Activated naive CD8-positive, alpha-beta T cell treated with anti-CD3 and anti-CD28 coated beads for 36 hours (primary cell): Measurements from ENCODE around the gene PTX4. TPM values are rescaled to one million over a fixed set of nuclear protein-coding genes. Genes with fewer than 3 reads are reported as not detected.

Source experiments
- DNase-seq: peaks from one replicate; pipeline ENCODE4 v3.0.0; 2021
- H3K27ac Mint-ChIP-seq: one replicate; pipeline ENCODE4 v1.8.0; 2022; ENCODE audit warnings: mild to moderate bottlenecking, moderate library complexity, mixed read lengths
- H3K27me3 Mint-ChIP-seq: one replicate; pipeline ENCODE4 v1.8.0; 2022; ENCODE audit warnings: mild to moderate bottlenecking, mixed read lengths
- H3K36me3 Mint-ChIP-seq: one replicate; pipeline ENCODE4 v1.8.0; 2021; ENCODE audit warnings: mild to moderate bottlenecking, mixed read lengths
- H3K4me1 Mint-ChIP-seq: one replicate; pipeline ENCODE4 v1.8.0; 2021; ENCODE audit warnings: mixed read lengths
- H3K4me3 Mint-ChIP-seq: one replicate; pipeline ENCODE4 v1.8.0; 2022; ENCODE audit warnings: mild to moderate bottlenecking, moderate library complexity, mixed read lengths
- H3K9me3 Mint-ChIP-seq: one replicate; pipeline ENCODE4 v1.8.0; 2022; ENCODE audit warnings: mixed read lengths
- total RNA-seq, 2 experiments: library from RNA; stranded (reverse); gene quantifications; one replicate each; pipeline ENCODE4 v1.2.3, GENCODE V29; 2021

PTX4 gene
- total RNA-seq, 2 experiments from 2014 or later, result not detected

- DNase-seq, result no peak
- H3K4me3 Mint-ChIP-seq, result no peak overlapping the region
- H3K36me3 Mint-ChIP-seq, result peaks cover 1% of the 10 kb centered on the region
- no peaks in the 10 kb centered on the region for H3K27me3 Mint-ChIP-seq
- peaks cover 4% of the 10 kb centered on the region for H3K4me1 Mint-ChIP-seq
- H3K9me3 Mint-ChIP-seq, result no peaks in the 10 kb centered on the region
- no peak overlapping the region for H3K27ac Mint-ChIP-seq
Measured at GRCh38 chr16:1455190-1456171, 33.3 kb downstream of the PTX4 start.

DNA sequence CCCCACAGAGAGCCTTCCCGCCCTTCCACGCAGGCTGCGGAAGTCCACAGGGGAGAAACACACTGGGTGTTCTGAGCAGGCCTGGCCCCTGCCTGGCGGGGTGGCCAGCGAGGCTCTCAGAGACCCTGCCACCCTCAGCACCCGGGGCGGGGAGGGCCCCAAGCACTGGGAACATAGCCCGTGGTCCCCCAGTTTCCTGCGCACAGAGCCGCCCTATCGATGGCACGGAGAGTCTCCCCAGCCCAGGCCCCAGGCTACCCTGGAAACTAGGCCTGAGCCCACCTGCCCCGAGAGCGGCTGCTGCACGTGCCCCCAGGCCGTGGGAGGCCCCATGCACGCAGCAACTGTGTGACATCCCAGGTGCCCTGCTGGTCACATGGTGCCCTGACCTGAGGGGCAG is 34.2 kb downstream of the PTX4 start:
- no peak overlapping the region for H3K27ac Mint-ChIP-seq
- no peaks in the 10 kb centered on the region for H3K9me3 Mint-ChIP-seq
- no peak overlapping the region for H3K4me3 Mint-ChIP-seq
- peaks cover 4% of the 10 kb centered on the region for H3K4me1 Mint-ChIP-seq
- peaks cover 1% of the 10 kb centered on the region for H3K36me3 Mint-ChIP-seq
- DNase-seq, result no peak
- no peaks in the 10 kb centered on the region for H3K27me3 Mint-ChIP-seq

DNA sequence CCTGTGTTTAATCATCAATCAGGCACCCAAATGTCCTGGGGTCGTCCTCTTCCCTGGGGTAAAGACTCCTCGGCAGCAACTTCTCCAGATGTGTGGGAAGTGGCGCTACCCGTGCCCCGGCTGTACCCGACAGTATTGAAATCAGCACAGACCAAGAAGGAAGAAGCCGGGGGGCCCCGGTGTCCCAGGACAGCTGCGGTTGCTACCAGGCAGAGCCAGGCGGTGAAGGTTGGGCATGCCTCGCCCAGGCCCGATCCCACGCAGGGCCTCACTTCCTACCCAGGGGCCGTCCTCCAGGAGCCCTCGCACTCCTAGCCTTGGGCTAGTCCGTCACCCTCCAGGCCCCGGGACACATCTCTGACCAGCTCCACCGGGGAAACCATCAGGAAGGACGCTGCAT is 35.4 kb downstream of the PTX4 start:
- Mint-ChIP-seq H3K27ac (peak overlapping the region; percentile 20), H3K9me3 (no peaks in the 10 kb centered on the region), H3K27me3 (no peaks in the 10 kb centered on the region), H3K4me3 (no peak overlapping the region), H3K36me3 (peaks cover 1% of the 10 kb centered on the region), H3K4me1 (no peaks in the 10 kb centered on the region)
- no peak for DNase-seq

DNA sequence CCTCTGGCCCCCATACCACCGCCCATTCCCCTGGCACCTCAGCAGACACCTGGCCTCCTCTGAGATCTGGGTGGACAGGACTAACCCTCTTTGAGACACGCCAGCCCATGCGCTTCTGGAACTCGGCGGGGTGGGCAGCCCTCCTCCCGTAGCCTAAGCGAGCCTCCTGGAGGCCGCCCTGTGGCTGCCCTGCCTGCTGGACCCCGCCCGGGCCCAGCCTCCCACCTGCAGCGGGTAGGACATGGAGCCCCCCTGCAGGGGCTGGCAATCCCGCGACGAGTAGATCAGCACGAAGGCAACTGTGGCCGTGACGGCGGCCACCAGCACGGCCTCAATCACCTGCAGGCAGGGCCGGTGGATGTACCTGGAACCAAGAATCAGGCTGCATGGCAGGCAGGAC is 36.2 kb downstream of the PTX4 start:
- Mint-ChIP-seq H3K4me3 (no peak overlapping the region), H3K9me3 (no peaks in the 10 kb centered on the region), H3K27me3 (no peaks in the 10 kb centered on the region), H3K4me1 (no peaks in the 10 kb centered on the region), H3K27ac (no peak overlapping the region), H3K36me3 (peaks cover 2% of the 10 kb centered on the region)
- DNase-seq, result no peak

DNA sequence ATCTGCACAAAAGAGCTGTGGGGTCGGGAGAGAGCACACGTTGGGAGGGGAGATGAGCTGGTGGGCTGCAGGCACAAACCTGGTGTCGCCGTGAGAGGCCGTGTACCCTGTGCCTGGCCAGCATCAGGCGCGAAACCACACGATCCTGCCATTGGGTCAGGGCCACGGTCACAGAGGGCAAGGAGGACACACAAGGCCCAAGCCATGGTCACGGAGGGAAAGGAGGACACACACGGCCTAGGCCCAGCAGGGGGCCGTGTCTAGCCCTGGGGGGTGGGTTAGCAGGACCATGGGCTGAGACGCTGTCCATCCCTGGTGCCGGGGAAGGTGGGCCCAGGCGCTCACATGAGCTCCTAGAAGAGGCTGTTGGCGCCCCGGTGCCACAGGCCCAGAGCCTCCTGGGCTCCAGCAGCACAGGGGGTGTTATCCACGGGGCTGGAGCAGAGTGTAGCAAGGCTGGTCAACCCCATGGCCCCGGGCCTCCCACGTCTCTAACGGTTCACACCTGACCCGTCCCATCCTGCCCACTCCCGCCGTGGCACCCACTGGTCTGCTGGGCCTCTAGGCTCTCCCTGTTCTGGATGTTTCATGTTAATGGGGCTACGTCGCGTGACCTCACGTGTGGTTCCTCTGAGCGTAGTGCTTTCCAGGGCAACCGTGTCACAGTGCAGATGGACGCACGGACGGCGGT is 36.9 kb downstream of the PTX4 start:
- H3K36me3 Mint-ChIP-seq, result peaks cover 2% of the 10 kb centered on the region
- H3K27me3 Mint-ChIP-seq, result no peaks in the 10 kb centered on the region
- no peaks in the 10 kb centered on the region for H3K4me1 Mint-ChIP-seq
- no peak for DNase-seq
- H3K27ac Mint-ChIP-seq, result no peak overlapping the region
- no peaks in the 10 kb centered on the region for H3K9me3 Mint-ChIP-seq
- no peak overlapping the region for H3K4me3 Mint-ChIP-seq

DNA sequence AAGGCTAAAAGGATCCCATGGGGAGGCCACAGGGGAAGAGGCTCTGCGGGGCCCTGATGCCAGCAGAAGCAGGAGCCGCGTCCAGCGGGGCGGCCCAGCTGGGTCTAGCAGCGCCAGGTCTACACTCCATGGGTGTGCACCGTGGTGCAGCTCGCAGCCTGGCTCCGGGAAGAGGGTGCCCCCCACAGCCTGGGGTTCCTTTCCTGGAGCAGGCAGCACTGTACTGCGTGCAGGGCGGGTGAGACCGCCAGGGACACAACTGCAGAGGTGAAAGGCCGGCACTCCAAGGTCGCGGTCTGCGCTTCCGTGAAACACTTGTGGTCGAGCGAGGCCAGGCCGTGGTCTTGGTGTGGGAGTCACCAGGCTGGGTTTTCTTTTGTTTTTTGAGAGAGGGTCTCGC is 37.9 kb downstream of the PTX4 start:
- Mint-ChIP-seq H3K27me3 (no peaks in the 10 kb centered on the region), H3K9me3 (no peaks in the 10 kb centered on the region), H3K4me1 (no peaks in the 10 kb centered on the region), H3K36me3 (peaks cover 2% of the 10 kb centered on the region), H3K27ac (no peak overlapping the region), H3K4me3 (no peak overlapping the region)
- DNase-seq, result no peak

DNA sequence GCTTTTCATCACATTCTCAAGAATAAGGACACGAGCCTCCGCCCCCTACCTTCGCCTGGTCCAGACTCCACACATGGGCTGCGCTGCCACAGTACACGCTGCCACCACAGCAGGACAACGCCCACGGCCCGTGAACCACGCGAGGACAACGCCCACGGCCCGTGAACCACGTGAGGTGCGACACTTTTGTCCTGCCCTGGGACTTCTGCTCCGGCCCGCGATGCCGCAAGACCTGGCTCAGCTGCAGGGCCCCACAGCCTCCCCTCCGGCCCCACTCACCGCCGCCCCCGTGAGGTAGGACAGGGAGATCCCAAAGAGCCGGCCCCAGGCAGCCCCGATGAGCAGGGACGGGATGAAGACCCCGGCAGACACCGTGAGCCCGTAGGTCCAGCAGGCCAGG is 38.5 kb downstream of the PTX4 start:
- Mint-ChIP-seq H3K27ac (no peak overlapping the region), H3K9me3 (no peaks in the 10 kb centered on the region), H3K4me3 (no peak overlapping the region), H3K36me3 (peaks cover 2% of the 10 kb centered on the region), H3K4me1 (no peaks in the 10 kb centered on the region), H3K27me3 (no peaks in the 10 kb centered on the region)
- DNase-seq, result no peak

DNA sequence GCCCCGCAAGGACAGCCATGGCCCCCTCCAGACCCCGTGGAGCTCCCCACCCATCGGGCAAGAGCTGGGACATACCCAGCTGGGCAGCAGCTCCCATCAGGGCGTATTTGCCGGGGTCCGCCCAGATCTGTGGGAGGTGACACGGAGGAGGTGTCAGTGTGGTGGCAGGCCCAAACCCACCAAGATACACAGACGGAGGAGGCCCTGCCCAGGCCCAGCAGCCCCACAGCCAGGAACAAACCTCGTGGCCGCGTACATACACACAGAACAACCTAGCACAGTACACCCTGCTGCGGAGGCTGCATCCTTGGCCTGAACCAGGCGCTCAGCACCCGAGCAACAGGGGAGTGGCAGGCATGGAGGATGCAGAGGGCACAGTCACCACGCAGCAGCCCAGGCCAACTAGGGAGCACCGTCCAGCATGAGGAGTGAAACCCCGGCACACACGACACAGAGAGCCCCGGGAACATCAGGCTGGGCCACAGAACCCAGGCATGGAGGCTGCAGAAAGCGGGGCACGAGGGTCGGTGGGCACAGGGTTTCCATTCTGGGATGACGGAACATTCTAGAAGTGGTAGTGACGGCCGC is 39.4 kb downstream of the PTX4 start:
- Mint-ChIP-seq H3K4me1 (no peaks in the 10 kb centered on the region), H3K36me3 (peaks cover 2% of the 10 kb centered on the region), H3K27me3 (no peaks in the 10 kb centered on the region), H3K9me3 (no peaks in the 10 kb centered on the region), H3K4me3 (no peak overlapping the region), H3K27ac (no peak overlapping the region)
- no peak for DNase-seq

- Mint-ChIP-seq H3K4me1 (no peaks in the 10 kb centered on the region), H3K27me3 (no peaks in the 10 kb centered on the region), H3K36me3 (peaks cover 2% of the 10 kb centered on the region), H3K27ac (no peak overlapping the region), H3K4me3 (no peak overlapping the region), H3K9me3 (no peaks in the 10 kb centered on the region)
- DNase-seq, result no peak
Measured at GRCh38 chr16:1448536-1449116, 40.1 kb downstream of the PTX4 start.

GRCh38 chr16:1447965-1448364 is 40.8 kb downstream of the PTX4 start:
- Mint-ChIP-seq H3K9me3 (no peaks in the 10 kb centered on the region), H3K27me3 (no peaks in the 10 kb centered on the region), H3K27ac (no peak overlapping the region), H3K4me1 (no peaks in the 10 kb centered on the region), H3K4me3 (no peak overlapping the region), H3K36me3 (peaks cover 2% of the 10 kb centered on the region)
- DNase-seq, result no peak

DNA sequence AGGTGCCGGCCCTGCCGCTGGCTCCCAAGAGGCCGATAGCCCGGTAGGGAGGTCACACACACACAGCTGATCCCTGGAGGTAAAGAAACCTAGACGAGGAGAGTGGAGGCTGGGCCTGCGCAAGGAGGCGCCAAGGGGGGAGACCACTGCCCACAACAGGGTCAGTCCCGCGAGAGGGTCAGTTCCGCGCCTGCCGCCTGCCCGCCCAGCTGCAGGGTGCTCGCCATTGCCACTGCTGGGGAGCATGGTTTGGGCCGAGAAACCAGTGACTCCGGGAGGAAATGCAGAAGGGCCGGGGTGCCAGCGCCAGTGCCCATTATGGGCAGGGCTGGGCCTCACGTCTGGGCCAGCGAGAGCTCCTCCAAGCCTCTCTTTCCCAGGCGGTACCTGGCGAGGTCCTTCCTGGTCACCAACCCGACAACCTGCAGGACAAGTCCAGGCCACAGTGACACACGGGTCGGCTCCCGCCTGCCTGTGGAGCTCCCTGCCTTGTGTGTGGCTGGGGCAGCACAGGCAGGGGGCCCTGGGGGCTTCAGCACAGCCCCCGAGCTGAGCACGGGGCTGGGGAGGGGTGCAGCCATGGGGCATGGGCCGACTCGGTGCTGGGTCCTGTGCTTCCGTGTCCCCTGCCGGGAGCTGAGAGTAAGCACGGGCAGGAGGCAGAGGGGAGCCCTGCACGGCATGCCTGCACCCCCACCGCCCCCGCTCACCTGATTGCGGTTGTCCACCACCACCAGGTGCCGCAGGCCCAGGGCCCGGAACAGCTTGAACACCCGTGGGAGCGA is 42.3 kb downstream of the PTX4 start:
- no peaks in the 10 kb centered on the region for H3K4me1 Mint-ChIP-seq
- no peaks in the 10 kb centered on the region for H3K27me3 Mint-ChIP-seq
- DNase-seq, result no peak
- H3K4me3 Mint-ChIP-seq, result no peak overlapping the region
- peaks cover 2% of the 10 kb centered on the region for H3K36me3 Mint-ChIP-seq
- no peaks in the 10 kb centered on the region for H3K9me3 Mint-ChIP-seq
- no peak overlapping the region for H3K27ac Mint-ChIP-seq

DNA sequence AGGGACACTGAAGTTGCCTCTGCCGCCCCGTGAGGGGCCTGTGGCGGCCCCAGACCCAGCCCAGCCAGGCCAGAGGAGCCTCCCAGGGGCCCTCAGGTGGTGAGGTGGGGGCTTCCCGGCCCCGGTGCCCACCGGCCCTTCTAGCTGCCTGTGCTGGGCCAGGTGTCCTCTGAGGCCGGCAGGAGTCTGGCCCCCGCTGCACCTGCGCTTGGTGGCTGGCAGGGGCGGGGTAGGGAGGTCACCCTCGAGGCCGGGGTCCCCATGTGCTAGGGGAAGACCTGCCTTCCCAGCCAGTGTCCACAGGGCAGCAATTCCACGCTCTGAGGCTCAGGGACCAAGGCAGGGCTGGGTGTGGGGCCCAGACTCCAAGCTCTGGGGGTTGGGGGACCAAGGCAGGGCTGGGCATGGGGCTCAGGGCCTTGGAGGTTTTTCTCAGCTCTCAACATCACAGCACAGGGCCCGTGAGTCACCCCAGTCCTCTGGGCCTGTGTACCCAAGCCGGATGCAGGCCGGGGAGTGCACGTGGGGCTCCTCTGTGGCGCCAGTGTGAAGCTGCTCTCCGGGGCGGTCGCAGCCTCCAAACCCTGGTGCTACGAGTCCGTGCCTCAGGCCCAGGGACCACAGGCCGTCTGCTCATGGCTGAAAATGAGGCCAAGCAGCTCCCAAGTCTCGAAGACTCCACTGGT is 43.1 kb downstream of the PTX4 start:
- Mint-ChIP-seq H3K4me1 (no peaks in the 10 kb centered on the region), H3K36me3 (peaks cover 1% of the 10 kb centered on the region)

GRCh38 chr16:1444730-1445517 is 43.8 kb downstream of the PTX4 start:
- DNase-seq, result no peak
- Mint-ChIP-seq H3K36me3 (peaks cover 1% of the 10 kb centered on the region), H3K4me3 (no peak overlapping the region), H3K4me1 (no peaks in the 10 kb centered on the region), H3K27me3 (no peaks in the 10 kb centered on the region), H3K27ac (no peak overlapping the region), H3K9me3 (no peaks in the 10 kb centered on the region)

More for the DNA sequence above, 43.1 kb downstream of the PTX4 start:
- DNase-seq, result no peak
- H3K27me3 Mint-ChIP-seq, result no peaks in the 10 kb centered on the region
- H3K27ac Mint-ChIP-seq, result no peak overlapping the region
- H3K4me3 Mint-ChIP-seq, result no peak overlapping the region
- H3K9me3 Mint-ChIP-seq, result no peaks in the 10 kb centered on the region
